Bronchial epithelial cell (primary cell): Measurements from ENCODE around the gene TXNDC11. TPM values are rescaled to one million over a fixed set of nuclear protein-coding genes. Genes with fewer than 3 reads are reported as not detected.

Experiments used
- DNase-seq: peaks from one replicate; pipeline ENCODE4 v3.0.0-alpha.2; 2010; ENCODE audit warnings: low read depth
- FAIRE-seq: peaks from 2 replicates; lab custom pipeline; 2011; peaks lifted over from hg19 to GRCh38; lab: Jason Lieb, UNC
- H3K27me3 ChIP-seq: 2 replicates; pipeline ENCODE4 v1.5.1; 2011; ENCODE audit warnings: low read length; ENCODE audit not compliant: control insufficient read depth, insufficient read depth
- H3K36me3 ChIP-seq: 2 replicates; pipeline ENCODE4 v1.5.1; 2011; ENCODE audit warnings: low read length; ENCODE audit not compliant: control insufficient read depth, insufficient read depth
- H3K4me3 ChIP-seq: 2 replicates; pipeline ENCODE4 v1.5.1; 2011; ENCODE audit warnings: mild to moderate bottlenecking, low read depth, low read length, control low read depth
- total RNA-seq: library from RNA; depleted of rRNA; stranded (reverse); fragments of >200 nt; gene quantifications from 2 replicates; pipeline ENCODE4 v1.2.1, GENCODE V29; 2014
- TF ChIP-seq, protein P1 (sequence below): IDR thresholded peaks from 2 replicates; pipeline ENCODE4 v1.5.1; 2011; ENCODE audit warnings: mild to moderate bottlenecking, moderate library complexity, low read length, control low read depth, inconsistent platforms; ENCODE audit not compliant: insufficient read depth, severe bottlenecking

TXNDC11 gene
- total RNA-seq, 1 donor from 2014 or later = 35.8 TPM

DNA sequence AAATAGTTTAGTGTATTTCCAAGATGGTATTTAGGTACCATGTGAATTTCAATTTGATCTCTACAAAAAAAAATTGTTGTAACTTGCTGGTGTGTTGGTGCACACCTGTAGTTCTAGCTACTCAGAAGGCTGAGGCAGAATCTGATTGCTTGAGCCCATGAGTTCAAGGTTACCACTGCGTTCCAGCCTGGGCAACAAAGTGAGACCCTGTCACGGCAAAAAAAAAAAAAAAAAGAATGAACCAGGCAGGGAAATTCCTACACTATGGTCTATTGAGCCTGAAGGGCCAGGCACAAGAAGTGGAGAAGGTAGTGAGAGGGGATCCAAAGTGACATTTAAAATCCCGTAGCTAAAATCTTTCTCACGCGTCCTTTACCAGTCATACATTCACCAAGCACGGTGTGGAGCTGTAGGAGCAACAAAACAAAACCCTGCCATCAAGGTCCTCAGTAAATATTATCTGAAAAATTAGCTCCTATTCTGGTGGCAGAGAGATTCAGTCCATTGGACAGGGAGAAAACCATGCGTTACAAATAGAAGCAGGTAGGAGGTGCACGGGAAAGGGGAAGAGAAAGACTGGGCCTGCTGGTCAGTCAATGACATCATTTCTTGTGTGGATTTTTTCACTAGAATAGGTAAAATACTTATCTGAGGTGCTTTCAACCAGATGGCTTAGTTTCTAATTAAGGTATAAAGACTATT, 27.3 kb downstream of the TXNDC11 start:
- H3K36me3 ChIP-seq = peaks cover 11% of the 10 kb centered on the region
- no peak for FAIRE-seq
- DNase-seq = no peak
- no peak overlapping the region for H3K4me3 ChIP-seq
- TF ChIP-seq, protein P1, sequence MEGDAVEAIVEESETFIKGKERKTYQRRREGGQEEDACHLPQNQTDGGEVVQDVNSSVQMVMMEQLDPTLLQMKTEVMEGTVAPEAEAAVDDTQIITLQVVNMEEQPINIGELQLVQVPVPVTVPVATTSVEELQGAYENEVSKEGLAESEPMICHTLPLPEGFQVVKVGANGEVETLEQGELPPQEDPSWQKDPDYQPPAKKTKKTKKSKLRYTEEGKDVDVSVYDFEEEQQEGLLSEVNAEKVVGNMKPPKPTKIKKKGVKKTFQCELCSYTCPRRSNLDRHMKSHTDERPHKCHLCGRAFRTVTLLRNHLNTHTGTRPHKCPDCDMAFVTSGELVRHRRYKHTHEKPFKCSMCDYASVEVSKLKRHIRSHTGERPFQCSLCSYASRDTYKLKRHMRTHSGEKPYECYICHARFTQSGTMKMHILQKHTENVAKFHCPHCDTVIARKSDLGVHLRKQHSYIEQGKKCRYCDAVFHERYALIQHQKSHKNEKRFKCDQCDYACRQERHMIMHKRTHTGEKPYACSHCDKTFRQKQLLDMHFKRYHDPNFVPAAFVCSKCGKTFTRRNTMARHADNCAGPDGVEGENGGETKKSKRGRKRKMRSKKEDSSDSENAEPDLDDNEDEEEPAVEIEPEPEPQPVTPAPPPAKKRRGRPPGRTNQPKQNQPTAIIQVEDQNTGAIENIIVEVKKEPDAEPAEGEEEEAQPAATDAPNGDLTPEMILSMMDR = no peak
- H3K27me3 ChIP-seq = no peaks in the 10 kb centered on the region

DNA sequence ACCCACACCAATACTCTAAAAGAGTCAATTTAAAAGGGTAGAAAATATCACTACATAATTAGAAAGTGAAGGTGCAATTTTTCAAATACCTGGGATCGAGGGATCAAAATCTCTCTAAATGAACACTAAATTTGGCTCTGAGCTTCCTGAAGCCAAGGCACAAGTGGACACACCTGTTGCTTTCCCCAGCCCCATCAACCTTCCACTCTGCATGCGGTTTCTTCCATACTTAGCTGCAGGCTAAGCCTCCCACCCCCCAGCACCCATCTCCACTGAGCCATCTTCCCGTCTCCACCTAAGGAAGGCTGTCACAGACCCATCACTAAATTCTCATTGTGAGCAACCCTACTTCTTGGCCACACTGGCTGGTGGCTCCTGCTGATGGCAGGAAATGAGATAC, 30.5 kb downstream of the TXNDC11 start:
- no peak for FAIRE-seq
- DNase-seq = no peak
- TF ChIP-seq, protein P1 = no peak
- H3K4me3 ChIP-seq = no peak overlapping the region
- peaks cover 6% of the 10 kb centered on the region for H3K36me3 ChIP-seq
- H3K27me3 ChIP-seq = no peaks in the 10 kb centered on the region

DNA sequence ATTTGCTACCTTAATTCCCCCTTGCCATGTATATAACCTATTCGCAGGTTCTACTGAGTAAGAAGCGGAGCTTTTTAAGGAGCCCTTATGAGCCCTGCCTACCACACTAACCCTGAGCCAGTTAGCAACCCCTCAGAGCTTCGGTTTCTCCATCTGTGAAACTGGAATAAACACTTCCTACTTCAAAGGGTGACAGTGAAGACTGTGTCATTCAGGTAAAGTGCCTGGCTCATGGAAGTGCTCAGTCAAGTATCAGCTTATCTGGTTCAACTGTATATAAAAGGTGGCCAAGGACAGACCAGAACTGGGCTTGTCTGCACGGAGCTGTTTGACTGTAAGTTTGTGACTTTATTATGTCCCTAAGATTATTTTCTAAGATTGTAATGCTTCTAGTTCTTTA, 31.0 kb downstream of the TXNDC11 start:
- no peak for DNase-seq
- TF ChIP-seq, protein P1 = no peak
- Histone ChIP-seq H3K36me3 (peaks cover 6% of the 10 kb centered on the region), H3K27me3 (no peaks in the 10 kb centered on the region), H3K4me3 (no peak overlapping the region)
- FAIRE-seq = no peak

DNA sequence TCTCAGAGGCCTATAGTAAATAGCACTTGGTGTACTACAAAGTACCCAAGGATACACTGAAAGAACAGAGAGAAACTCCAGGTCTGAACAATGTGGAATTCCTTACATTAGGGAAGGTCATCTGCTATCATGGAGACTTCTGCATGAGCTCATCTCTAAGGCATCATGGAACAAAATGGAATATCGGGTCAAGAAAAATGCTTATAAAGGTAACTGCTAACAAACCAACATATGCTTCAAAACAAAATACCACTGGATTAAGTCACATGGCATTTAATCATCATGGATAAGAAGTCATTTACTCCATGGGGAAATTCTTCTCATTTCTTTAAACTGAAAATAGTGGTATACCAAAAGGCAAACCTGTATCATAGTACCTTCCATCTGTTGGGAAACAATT, 34.2 kb downstream of the TXNDC11 start:
- H3K27me3 ChIP-seq = no peaks in the 10 kb centered on the region
- peaks cover 6% of the 10 kb centered on the region for H3K36me3 ChIP-seq
- no peak for FAIRE-seq
- DNase-seq = no peak
- no peak overlapping the region for H3K4me3 ChIP-seq
- TF ChIP-seq, protein P1 = no peak

DNA sequence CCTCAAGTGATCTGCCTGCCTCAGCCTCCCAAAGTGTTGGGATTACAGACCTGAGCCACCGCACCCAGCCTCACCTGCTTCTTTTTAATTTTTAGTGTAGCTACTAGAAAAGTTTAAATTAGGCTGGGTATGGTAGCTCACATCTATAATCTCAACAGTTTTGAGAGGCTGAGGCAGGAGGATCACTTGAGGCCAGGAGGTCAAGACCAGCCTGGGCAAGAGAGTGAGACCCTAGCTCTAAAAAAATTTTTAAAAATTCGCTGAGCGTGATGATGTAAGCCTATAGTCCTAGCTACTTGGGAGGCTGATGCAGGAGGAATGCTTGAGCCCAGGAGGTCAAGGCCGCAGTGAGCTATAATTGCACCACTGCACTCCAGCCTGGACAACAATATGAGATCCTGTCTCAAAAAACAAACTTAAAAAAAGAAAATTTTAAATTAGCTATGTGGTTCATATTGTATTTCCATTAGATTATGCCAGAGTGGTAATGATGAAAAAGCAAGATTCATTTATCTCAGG, 34.9 kb downstream of the TXNDC11 start:
- DNase-seq (no peak), FAIRE-seq (no peak)
- TF ChIP-seq, protein P1 = no peak
- Histone ChIP-seq H3K27me3 (no peaks in the 10 kb centered on the region), H3K4me3 (no peak overlapping the region), H3K36me3 (peaks cover 7% of the 10 kb centered on the region)
